HG02970 (cell line): Measurements from ENCODE around the gene CFAP46.

Experiments
- ATAC-seq: cut with Tn5 transposase; IDR thresholded peaks from one replicate; pipeline ENCODE4 v1.9.1; 2021; ENCODE audit warnings: mild to moderate bottlenecking, moderate library complexity, moderate number of reproducible peaks; ENCODE audit not compliant: unreplicated experiment, low FRiP score

The CFAP46 gene

GRCh38 chr10:132980426-132981172 lies 38.2 kb upstream of the CFAP46 start:
- no peak for ATAC-seq

GRCh38 chr10:132979491-132980425 lies 37.4 kb upstream of the CFAP46 start:
- no peak for ATAC-seq

- no peak for ATAC-seq
Observed at GRCh38 chr10:132978542-132978941, 36.2 kb upstream of the CFAP46 start.

DNA sequence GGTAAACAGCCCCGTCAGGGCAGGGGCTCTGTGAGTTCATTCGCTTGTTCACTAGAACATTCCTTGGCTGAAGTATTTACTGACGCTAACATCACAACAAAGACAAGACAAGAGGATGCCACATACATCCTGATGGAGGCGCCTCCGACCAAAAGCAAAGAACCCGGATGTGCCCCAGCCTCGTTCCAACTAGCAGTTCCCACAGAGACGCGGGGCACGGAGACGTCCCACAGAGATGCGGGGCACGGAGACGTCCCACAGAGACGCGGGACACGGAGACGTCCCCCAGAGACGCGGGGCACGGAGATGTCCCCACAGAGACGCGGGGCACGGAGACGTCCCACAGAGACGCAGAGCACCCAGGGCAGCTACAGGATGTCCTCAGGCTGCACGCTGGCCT lies 35.4 kb upstream of the CFAP46 start:
- ATAC-seq: no peak

- no peak for ATAC-seq
Observed at GRCh38 chr10:132977076-132977475, 34.7 kb upstream of the CFAP46 start.

DNA sequence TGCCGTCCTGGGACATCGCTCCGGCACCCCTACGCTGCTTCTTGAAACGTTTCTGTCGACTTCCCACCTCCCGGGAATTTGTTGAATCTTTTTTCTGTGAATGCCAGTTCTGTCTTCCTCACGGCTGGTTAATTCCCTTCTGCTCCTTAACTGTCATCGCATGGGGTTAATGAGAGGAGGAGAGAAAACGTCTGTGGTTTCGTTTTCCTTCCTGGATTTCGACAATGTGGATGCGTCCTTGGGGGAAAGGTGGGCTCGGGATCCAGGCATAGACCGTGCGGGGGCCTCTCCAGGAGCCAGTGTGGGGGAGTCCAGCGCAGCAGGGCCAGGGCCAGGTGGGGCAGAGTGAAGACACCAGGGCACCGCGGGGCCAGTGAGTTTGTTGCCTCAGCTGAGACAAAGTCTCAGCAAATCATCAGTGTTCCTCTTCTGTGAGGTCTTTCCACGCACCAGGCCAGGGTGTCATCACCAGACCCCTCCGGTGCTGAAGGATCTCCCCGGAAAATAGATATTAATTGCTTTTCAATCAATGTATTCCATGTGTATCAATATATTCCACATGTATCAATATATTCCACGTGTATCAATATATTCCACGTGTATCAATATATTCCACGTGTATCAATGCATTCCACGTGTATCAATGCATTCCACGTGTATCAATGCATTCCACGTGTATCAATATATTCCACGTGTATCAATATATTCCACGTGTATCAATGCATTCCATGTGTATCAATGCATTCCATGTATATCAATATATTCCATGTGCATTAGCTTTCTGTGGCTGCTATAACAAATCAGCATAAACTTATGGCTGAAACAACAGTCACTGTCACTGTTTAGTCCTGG lies 33.7 kb upstream of the CFAP46 start:
- ATAC-seq: no peak

DNA sequence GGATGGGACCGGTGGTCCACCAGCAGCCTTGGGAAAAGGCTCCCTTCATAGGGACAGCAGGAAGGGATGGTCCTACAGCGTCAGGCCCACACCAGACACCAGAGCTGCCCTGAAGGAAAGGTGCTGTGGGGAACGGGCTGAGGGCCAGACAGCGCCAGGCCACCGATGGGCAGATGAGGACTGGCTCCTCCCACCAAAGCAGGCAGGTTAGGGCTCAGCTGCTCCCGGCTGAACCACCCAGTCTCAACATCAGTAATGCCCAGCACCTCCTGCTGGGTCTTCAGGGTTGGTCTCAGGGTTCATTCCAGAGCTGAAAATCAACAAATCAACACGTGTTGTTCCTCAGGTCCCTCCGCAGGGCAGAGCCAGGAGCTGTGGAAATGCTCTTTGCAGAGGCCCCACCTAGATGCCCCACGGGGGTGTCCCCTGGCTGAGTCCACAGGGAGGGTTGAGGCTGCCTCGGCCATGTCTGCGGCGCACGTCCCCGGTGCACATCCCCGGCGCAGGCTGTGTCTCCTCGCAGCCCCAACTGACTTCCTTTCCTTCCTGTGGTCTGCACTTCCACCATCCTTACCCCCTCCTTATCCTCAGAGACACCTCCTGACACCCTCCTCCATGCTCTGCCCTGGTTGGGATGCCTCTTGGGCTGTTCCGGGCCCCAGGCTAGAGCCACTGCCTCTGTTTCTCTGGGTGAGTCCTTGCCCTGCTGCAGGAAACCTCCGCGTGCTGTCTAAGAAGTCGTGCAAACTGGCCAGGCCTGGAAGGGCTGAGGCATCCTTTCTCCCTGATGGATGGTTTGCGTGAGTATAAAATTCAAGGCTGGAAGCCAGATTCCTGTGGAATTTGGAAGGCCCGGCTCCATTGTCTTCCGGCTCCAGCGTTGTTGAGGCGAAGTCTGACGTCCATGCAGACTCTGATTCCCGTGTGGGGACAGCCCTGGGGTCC lies 32.8 kb upstream of the CFAP46 start:
- no peak for ATAC-seq

DNA sequence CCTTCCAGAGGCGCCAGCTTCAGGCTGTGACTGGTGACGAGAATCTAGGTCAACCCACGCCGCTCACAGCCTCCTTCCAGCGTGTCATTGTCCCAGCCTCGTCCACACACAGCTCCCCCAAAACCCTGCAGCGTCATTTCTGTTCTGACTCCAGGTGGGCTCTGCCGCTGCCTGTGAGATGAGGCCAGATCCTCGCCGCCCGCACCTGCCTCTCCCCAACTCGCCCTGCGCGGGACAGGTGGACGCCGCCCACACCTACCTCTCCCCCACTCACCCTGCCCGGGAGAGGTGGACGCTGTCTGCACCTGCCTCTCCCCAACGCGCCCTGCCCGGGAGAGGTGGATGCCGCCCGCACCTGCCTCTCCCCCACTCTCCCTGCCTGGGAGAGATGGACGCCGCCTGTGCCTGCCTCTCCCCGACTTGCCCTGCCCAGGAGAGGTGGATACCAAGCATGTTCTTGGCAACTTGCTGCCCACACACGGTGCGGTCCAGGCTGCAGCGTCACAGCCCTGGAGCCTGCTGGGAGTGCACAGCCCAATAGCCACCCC lies 32.0 kb upstream of the CFAP46 start:
- no peak for ATAC-seq

- no peak for ATAC-seq
Observed at GRCh38 chr10:132973903-132974241, 31.5 kb upstream of the CFAP46 start.

DNA sequence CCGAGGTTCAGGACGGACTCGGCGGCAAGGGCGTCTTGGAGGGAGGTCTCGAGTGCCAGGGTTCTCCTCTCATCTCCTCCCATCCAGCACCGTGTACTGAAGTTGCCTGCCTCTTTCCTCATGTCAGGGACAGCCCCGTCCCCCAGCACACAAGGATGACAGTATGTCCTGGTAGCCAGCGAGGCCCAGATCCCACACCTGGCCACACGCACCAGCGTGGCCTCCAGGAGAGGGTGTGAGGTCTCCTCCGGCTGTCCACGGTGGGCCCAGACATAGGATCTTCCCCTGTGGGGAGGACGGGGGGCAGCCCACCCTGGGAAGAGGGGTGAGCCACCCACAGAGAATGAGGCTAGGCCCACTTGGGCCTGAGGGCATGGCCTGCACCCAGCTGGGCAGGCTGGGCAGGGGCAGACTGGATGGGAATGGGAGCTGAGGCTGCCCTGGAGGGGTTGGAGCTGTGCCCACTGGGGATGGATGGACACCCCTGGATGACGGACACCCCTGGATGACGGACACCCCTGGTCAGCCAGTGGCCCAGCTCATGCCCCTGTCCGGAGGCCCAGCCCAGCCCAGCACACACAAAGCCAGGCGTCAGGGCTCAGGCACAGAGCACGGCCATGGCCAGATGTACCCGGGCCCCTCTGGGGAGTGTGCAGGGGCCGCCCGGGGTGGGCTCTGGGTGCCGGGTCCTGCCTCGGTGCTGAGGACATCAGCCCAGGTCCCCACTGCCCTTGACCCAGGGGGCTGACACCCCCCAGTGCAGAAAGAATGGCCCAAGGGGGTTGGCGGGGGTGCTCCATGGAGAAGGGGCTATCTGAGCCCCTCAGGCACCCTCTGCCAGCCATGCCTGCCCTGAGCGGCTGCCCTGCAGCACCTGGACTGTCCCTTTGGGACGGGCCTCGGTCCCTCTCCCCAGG lies 30.9 kb upstream of the CFAP46 start:
- ATAC-seq: no peak

DNA sequence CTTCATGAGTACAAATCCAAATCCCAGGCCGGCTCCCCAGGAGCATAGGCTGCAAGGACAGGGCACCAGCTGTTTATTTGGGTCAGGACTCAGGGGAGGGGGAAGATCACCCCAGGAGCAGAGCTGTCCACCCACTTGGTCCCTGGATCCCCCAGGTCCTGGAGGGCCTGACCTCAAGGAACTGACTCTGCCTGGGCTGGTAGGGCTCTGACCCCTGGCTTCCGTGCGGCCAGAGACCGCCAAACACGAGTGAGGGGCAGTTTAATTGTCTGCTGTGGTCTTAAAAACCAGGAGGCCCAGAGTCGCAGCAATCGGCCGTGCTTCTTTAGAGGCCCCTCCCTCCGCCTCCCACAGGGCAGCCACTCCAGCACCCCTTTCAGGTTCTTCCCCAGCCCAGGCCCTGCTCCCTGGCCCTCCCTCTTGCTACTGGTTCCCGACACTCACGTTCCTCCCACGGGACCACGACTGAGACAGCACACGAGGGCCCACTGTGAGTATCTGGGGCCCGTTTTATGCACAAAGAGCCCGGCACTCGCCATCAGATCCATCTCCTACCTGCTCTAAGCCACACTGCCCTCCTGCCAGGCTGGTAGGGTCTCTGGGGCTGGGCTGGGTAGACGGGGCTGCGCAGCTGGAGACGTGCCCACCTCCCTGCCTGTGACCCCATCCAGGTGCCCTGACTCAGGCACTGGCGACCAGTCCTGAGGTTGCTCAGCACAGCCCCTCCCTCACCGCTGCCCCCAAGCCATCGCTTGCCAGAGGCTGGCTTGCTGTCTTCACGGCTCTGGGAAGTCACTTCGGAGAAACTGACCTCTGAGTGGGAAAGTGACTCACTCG lies 30.0 kb upstream of the CFAP46 start:
- ATAC-seq: no peak

- ATAC-seq: no peak
Observed at GRCh38 chr10:132971448-132972148, 29.2 kb upstream of the CFAP46 start.

DNA sequence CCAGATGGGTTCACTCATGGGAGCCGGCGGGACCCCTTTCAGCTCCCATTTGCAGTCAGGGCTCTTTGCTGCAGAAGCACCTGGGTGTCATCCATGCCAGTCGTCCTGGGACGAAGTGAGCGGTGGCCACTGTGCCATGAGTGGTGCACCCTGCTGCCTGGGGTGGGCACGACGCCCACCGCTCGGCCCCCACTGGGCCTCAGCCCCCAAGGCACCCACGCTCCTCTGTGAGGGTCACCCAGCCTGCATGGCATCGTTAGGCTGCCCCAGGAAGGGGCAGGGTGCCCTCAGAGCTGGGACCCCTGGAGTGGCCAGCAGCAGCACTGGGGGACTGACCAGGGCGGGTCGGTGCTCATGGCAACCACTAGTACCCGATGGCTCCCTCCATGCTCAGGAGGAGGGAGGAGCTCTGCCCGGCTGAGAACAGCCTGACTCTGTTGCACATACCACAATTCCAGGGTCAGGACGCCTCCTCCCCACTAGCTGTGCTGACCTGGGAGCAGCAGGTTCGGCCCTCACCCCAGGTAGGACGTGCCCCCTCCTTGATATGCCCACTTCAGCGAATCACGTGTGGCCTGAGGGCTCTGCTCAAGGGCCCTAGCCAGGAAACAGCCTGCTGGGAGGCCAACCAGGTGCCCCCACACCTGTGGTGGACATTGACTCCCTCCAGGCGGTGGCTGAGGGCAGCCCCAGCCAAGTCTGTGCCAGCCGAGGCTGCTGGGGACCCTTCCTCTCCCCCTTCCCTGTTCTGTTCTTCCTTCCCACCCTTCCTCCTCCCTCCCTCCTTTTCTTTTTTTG lies 28.5 kb upstream of the CFAP46 start:
- ATAC-seq: no peak

GRCh38 chr10:132967540-132967939 lies 25.2 kb upstream of the CFAP46 start:
- no peak for ATAC-seq

DNA sequence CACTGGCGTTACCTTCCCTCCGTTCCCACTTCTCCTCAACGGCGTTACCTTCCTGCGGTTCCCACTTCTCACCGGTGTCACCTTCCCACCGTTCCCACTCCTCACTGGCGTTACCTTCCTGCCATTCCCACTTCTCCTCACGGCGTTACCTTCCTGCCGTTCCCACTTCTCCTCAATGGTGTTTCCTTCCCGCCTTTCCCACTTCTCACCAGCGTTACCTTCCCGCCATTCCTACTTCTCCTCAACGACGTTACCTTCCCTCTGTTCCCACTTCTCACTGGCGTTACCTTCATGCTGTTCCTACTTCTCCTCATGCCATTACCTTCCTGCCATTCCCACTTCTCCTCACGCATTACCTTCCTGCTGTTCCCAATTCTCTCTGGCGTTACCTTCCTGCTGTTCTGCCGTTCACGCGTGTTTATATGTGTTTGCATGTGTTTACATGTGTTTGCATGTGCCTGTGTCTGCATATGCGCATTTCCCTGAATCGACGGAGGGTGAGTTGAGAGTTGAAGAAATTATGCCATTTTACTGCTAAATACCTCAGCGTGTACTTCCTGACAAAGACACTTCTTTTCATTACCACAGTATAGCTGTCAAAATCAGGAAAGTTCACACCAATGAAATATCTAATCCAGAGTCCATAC lies 23.2 kb upstream of the CFAP46 start:
- ATAC-seq: no peak
